GM18511 (cell line): ENCODE data around the gene TRABD2B.

Experiments used
- ATAC-seq: cut with Tn5 transposase; IDR thresholded peaks from one replicate; pipeline ENCODE4 v1.9.1; 2021; ENCODE audit warnings: mild to moderate bottlenecking, moderate library complexity; ENCODE audit not compliant: unreplicated experiment

The TRABD2B gene

GRCh38 chr1:47993881-47994625 is 3.1 kb downstream of the TRABD2B start:
- no peak for ATAC-seq

- no peak for ATAC-seq
These were observed 3.8 kb downstream of the TRABD2B start for GRCh38 chr1:47993416-47993740.

- no peak for ATAC-seq
These were observed 4.3 kb downstream of the TRABD2B start for GRCh38 chr1:47992720-47993415.

GRCh38 chr1:47991673-47992072 is 5.5 kb downstream of the TRABD2B start:
- ATAC-seq = no peak

GRCh38 chr1:47991187-47991586 is 6.0 kb downstream of the TRABD2B start:
- ATAC-seq = no peak

DNA sequence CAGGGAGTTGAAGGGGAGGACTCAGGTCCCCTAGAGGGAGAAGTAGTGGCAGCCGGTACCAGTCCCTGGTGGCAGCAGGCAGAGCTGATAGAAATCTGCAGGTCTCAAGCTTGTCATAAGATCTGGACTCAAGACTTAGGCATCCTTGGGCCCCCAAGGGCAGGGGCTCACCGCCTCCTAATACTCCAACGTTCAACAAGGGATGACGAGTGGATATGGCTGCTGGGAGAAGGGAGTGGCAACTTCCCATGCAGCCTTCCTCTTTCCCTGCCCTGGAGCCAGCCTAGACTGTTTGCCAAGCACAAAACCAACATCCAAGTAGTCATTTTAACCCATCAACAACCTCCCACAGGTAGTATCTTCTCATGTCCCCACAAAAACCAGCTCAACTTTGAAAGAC is 6.9 kb downstream of the TRABD2B start:
- no peak for ATAC-seq

DNA sequence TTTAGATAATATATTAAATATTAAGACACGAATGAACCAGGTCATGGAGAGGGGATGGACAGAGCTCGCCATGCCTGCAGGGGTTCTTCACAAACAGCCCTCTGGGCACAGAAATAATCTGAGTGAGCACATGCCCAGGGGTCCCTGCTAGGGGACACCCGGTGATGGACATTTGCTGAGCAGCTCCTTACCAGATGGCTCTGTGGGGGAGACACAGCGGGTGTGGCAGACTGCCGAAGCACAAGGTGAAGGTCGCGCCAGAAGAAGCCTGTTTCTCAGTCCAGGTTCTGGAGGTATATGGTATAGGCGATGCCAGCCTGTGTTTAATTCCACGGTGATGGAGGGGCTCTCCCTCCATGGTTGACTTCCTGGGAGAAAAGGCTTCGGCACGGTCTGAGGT is 9.6 kb downstream of the TRABD2B start:
- ATAC-seq = no peak

DNA sequence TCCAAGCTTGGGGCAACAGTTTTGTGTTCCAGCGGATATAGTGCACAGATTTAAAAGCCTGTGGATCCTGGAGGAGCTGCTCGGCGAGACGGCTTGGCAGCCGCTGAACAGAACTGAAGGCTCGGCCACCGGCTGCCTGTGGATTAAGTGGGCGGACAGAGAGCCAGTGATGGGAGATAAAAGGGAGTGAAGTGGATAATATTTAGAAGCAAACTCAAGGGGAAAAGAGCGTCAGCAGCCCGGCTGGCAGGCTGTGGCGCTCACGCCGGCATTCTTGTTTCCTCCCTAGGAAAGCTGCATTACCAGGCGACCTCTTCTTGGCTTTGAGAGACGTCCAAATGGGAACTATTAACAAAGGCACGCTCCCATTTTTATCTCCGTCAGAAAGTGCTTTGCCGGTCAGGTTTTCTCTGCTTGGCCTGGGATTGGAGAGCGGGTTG is 10.4 kb downstream of the TRABD2B start:
- ATAC-seq = no peak

- no peak for ATAC-seq
These were observed 12.2 kb downstream of the TRABD2B start for GRCh38 chr1:47985018-47985417.

GRCh38 chr1:47984175-47984789 is 12.9 kb downstream of the TRABD2B start:
- ATAC-seq = no peak

DNA sequence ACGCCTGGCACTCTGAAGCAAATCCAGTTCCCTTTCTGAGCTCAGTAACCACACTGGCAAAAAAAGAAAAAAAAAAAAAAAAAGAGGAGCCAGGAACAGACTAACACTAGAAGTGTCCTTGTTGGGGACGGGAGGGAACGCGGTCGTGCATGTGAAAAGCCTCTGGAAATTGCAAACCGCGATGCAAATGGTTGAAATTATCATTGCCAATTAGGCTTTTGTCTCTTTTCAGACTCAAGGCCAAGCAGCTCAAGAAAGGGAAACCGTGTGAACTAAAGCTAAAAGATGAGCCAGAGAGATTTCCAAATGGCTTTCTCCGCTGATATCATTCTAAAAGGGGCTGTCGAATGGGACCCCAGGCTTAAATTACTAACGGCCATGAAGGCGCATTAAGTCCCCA is 13.5 kb downstream of the TRABD2B start:
- no peak for ATAC-seq

GRCh38 chr1:47981667-47982350 is 15.4 kb downstream of the TRABD2B start:
- no peak for ATAC-seq

DNA sequence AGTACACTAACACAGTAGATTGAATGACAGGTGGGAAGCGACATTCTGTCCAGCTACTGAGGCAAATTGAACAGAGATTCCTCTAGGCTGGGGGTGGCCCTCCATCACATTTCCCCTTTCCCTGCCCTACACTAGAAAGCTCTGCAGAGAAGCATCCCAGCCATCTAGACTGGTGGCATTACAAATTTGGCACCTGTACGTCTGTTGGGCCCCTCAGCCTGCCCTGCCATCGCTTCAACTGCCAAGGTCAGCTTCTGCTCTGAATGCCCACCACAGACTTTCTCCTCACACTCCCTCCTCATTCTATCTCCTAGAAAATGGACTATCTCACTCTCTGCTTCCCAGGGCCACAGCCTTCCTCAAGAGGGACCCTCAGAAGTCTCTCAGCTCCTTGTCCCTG is 16.7 kb downstream of the TRABD2B start:
- ATAC-seq = no peak

- ATAC-seq = no peak
These were observed 17.5 kb downstream of the TRABD2B start for GRCh38 chr1:47979724-47980123.

DNA sequence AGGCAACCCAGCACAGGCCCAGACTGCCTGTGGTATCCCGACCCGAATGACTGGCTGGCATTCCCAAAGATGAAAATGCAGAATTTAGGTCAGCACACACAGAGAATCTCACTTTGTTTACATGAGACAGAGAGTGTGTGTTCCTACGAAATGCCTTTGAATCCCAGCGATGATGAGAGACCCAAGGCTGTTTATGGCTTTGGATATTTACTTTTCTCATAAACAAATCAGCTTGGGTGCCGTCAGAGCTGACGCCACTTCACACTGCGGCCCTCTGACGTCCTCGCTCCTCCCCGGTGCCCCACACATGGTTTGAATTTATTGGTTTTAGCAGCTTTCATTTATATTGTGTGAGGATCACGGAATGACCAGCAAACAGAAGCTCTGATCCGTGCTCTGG is 18.7 kb downstream of the TRABD2B start:
- no peak for ATAC-seq

- no peak for ATAC-seq
These were observed 20.5 kb downstream of the TRABD2B start for GRCh38 chr1:47976728-47977127.

- ATAC-seq = no peak
These were observed 20.9 kb downstream of the TRABD2B start for GRCh38 chr1:47976267-47976666.

DNA sequence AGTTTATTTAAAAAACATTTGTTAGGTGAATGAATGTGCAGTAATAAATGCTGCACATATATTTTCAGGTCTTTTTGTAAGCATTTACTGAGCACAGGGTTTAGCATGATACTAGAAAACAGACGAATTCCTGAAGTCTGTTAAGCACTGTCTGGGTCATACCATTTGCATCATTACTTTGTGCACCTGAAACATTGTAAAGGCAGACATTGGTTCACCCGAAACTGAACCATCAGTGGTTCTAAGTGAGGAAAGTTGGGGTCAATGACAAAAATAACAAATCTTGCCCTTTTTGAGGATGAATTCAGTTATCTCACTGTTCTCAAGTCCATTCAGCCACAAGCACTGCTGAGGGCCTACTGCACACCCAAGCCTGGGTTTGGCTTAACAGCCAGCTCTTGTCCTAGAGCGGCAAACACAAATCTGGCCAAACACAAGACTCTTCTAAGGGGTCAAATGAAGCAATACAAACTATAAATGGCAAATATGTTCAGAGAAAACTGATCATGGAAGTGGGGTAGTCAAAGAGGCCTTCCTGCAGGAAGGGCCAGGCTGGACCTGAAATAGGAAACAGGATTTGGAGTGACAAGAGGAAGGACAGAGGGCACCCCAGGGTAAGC is 21.8 kb downstream of the TRABD2B start:
- ATAC-seq = no peak

- no peak for ATAC-seq
These were observed 24.2 kb downstream of the TRABD2B start for GRCh38 chr1:47972864-47973432.

DNA sequence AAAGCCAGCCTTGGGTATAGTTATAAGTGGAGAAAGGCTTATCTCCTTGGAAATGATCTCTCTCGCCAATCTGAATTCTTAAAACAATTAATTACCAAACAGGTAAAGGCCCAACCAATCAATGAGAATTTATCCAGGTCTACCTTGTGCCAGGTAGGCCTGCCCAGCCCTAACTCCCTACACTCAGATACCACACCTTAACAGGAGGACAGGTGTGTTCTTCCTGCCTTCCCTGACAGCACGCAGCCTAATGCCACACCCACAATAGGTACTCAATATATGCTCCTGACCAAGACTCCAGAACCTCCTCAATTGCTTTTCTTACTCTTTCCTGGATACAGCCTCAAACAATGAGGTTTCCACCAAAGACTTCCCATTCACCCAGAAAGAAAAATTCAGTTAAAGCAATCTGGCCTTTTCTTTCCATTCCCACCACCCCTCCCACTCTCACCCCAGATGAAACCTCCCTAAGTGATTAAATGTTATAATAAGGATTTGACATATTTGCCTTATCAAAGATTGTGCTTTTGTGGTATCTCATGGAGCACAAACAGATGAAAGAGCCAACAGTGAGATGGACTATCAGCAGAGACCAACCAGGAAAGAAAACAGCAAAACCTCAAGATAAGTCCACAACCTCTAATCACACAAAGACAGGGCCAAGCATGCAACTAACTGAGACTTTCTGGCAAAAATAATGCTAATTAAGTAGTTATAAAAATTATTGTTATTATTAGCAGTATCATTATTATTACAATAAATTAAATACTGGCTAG is 25.6 kb downstream of the TRABD2B start:
- ATAC-seq = no peak
